ENCODE results near the gene CPT1C.

The CPT1C gene

GRCh38 chr19:49645592-49645991, 45.3 kb upstream of the CPT1C start:
- peaks cover 21% of the 10 kb centered on the region for H3K4me1 ChIP-seq (ENCODE audit: low read depth, poor library complexity, severe bottlenecking)
- H3K27ac ChIP-seq, result no peak overlapping the region
- H3K9ac ChIP-seq, result no peak overlapping the region
- no peaks in the 10 kb centered on the region; the same call in 1 of the 2 replicates for H3K36me3 ChIP-seq (ENCODE audit: insufficient read depth)
- H3K79me2 ChIP-seq (ENCODE audit: insufficient read depth, low read depth), result peaks cover 33% of the 10 kb centered on the region
- no peaks in the 10 kb centered on the region for H3K27me3 ChIP-seq (ENCODE audit: insufficient read depth, low read depth)
- no peaks in the 10 kb centered on the region for H4K20me1 ChIP-seq (ENCODE audit: insufficient read depth)
- H3K4me3 ChIP-seq (IDR thresholded peaks at IDR 0.05; ENCODE audit: insufficient read depth, low read depth, low read length), result no peak overlapping the region
- H2AFZ ChIP-seq (ENCODE audit: low read depth), result no peak overlapping the region
- no peak overlapping the region for H3K4me2 ChIP-seq
- TF ChIP-seq CTCF (conservative IDR thresholded peaks at IDR 0.05; ENCODE audit: low read depth, low read length), result no peak

GRCh38 chr19:49645995-49646394, 44.9 kb upstream of the CPT1C start:
- Histone ChIP-seq H3K4me2 (no peak overlapping the region), H3K4me3 (IDR thresholded peaks at IDR 0.05; ENCODE audit: insufficient read depth, low read depth, low read length) (no peak overlapping the region), H3K4me1 (ENCODE audit: low read depth, poor library complexity, severe bottlenecking) (peaks cover 18% of the 10 kb centered on the region), H3K27ac (no peak overlapping the region), H3K36me3 (ENCODE audit: insufficient read depth) (no peaks in the 10 kb centered on the region; the same call in 1 of the 2 replicates), H3K79me2 (ENCODE audit: insufficient read depth, low read depth) (peaks cover 33% of the 10 kb centered on the region), H3K9ac (no peak overlapping the region), H3K27me3 (ENCODE audit: insufficient read depth, low read depth) (no peaks in the 10 kb centered on the region), H4K20me1 (ENCODE audit: insufficient read depth) (no peaks in the 10 kb centered on the region), H2AFZ (ENCODE audit: low read depth) (no peak overlapping the region)
- TF ChIP-seq CTCF (conservative IDR thresholded peaks at IDR 0.05; ENCODE audit: low read depth, low read length), result no peak

DNA sequence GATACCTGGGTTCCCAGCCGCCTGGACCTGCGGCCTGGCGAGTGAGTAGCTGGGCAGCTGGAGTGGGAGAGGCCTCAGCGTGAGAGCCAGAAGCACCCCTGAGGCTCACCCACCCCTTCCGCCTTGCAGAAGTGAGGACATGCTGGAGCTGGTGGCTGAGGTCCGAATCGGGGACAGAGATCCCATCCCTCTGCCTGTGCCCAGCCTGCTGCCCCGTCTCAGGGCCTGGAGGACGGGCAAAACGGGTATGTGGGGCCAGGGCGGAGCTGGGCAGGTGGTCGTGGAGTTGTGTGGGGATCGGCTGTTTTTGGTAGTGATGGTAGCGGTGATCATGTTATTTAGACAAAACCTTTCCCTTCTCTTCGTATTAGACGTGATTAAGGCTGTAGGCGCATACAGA, 44.3 kb upstream of the CPT1C start:
- Histone ChIP-seq H3K27me3 (ENCODE audit: insufficient read depth, low read depth) (no peaks in the 10 kb centered on the region), H2AFZ (ENCODE audit: low read depth) (no peak overlapping the region), H4K20me1 (ENCODE audit: insufficient read depth) (no peaks in the 10 kb centered on the region), H3K4me2 (no peak overlapping the region), H3K79me2 (ENCODE audit: insufficient read depth, low read depth) (peaks cover 33% of the 10 kb centered on the region), H3K36me3 (ENCODE audit: insufficient read depth) (no peaks in the 10 kb centered on the region; the same call in 1 of the 2 replicates), H3K4me1 (ENCODE audit: low read depth, poor library complexity, severe bottlenecking) (peaks cover 12% of the 10 kb centered on the region), H3K9ac (no peak overlapping the region), H3K4me3 (IDR thresholded peaks at IDR 0.05; ENCODE audit: insufficient read depth, low read depth, low read length) (no peak overlapping the region), H3K27ac (no peak overlapping the region)
- no peak for TF ChIP-seq CTCF (conservative IDR thresholded peaks at IDR 0.05; ENCODE audit: low read depth, low read length)

DNA sequence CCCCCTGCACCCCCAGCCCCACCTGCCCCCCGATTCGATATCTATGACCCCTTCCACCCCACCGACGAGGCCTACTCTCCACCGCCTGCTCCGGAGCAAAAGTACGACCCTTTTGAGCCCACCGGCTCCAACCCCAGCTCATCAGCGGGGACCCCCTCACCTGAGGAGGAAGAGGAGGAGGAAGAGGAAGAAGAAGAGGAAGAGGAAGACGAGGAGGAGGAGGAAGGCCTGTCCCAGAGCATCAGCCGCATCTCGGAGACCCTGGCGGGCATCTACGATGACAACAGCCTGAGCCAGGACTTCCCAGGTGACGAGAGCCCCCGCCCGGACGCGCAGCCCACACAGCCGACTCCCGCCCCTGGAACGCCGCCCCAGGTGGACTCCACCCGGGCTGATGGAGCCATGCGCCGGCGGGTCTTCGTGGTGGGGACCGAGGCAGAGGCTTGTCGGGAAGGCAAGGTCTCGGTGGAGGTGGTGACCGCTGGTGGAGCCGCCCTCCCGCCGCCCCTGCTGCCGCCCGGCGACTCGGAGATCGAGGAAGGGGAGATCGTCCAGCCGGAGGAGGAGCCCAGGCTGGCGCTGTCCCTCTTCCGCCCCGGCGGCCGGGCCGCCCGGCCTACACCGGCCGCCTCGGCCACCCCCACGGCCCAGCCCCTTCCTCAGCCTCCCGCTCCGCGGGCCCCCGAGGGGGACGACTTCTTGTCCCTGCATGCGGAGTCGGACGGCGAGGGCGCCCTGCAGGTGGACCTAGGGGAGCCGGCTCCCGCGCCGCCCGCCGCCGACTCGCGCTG, 39.7 kb upstream of the CPT1C start:
- Histone ChIP-seq H3K36me3 (ENCODE audit: insufficient read depth) (peaks cover 3% of the 10 kb centered on the region; the same call in 1 of the 2 replicates), H3K27me3 (ENCODE audit: insufficient read depth, low read depth) (no peaks in the 10 kb centered on the region), H2AFZ (ENCODE audit: low read depth) (no peak overlapping the region), H3K27ac (no peak overlapping the region), H4K20me1 (ENCODE audit: insufficient read depth) (no peaks in the 10 kb centered on the region), H3K4me2 (no peak overlapping the region), H3K4me3 (IDR thresholded peaks at IDR 0.05; ENCODE audit: insufficient read depth, low read depth, low read length) (no peak overlapping the region), H3K79me2 (ENCODE audit: insufficient read depth, low read depth) (peaks cover 5% of the 10 kb centered on the region; the same call in 1 of the 2 replicates), H3K9ac (no peak overlapping the region), H3K4me1 (ENCODE audit: low read depth, poor library complexity, severe bottlenecking) (no peaks in the 10 kb centered on the region)
- no peak for TF ChIP-seq CTCF (conservative IDR thresholded peaks at IDR 0.05; ENCODE audit: low read depth, low read length)
